Ovary (tissue), 10 donors: ENCODE data around the gene ZIC5. TPM values are rescaled to one million over a fixed set of nuclear protein-coding genes. Genes with fewer than 3 reads are reported as not detected.

Experiments used
- DNase-seq, 5 donors: peaks; one replicate each; pipeline ENCODE4 v3.0.0-alpha.2; 2019 to 2020
- H3K27ac ChIP-seq, 2 donors: fragments of 200-600 bp; one replicate each; pipeline versions ENCODE4 v1.5.1 to v1.8.0; 2019 to 2022
- H3K27me3 ChIP-seq: fragments of 200-600 bp; one replicate; pipeline ENCODE4 v1.8.0; 2022
- H3K36me3 ChIP-seq: fragments of 200-600 bp; sonication (generic); one replicate; pipeline ENCODE4 v1.5.1; 2019
- H3K4me1 ChIP-seq: one replicate; pipeline ENCODE4 v1.8.1; 2013; ENCODE audit warnings: mild to moderate bottlenecking, moderate library complexity; ENCODE audit not compliant: insufficient read depth
- H3K4me3 ChIP-seq: fragments of 200-600 bp; sonication (generic); one replicate; pipeline ENCODE4 v1.5.1; 2017
- H3K9me3 ChIP-seq, 2 donors: fragments of 200-600 bp in 1 of 2; sonication (generic) in 1 of 2; one replicate each; pipeline versions ENCODE4 v1.5.1 to v1.8.1; 2013 to 2019; ENCODE audit warnings: mild to moderate bottlenecking in 1 of 2, moderate library complexity in 1 of 2
- EP300 ChIP-seq: sonication (generic); formaldehyde crosslinking; IDR thresholded peaks from one replicate; pipeline ENCODE4 v1.6.1; 2017; ENCODE audit warnings: antibody characterized with exemption
- POLR2A ChIP-seq: fragments of 450-650 bp; IDR thresholded peaks from one replicate; pipeline ENCODE4 v1.6.1; 2017; ENCODE audit warnings: antibody characterized with exemption, mild to moderate bottlenecking, moderate library complexity
- WGBS, 3 donors: extraction: QIAGEN DNeasy Blood & Tissue Kit in 1 of 3; methylation state at CpG; one replicate each; pipeline versions ENCODE4 v1.1.5 to v1.1.7; 2013 to 2017; 5-methylcytosine and 5-hydroxymethylcytosine counted together
- intact Hi-C, 4 donors: fragments of 100-400 bp; cut with DNase I; formaldehyde crosslinking; loops; one replicate each; pipeline versions ENCODE4 v1.11.0 to v1.15.1; 2022 to 2023
- long read RNA-seq, 3 donors: library from polyadenylated mRNA in 2 of 3; unstranded in 2 of 3; transcript quantifications; one replicate each; pipeline ENCODE4 v2.0.0 and lab custom pipeline, GENCODE V29; 2021 to 2026
- polyA plus RNA-seq, 2 donors: library from polyadenylated mRNA; stranded (reverse); fragments of 200-250 nt in 1 of 2; fragments of 350-450 nt in 1 of 2; fragmentation: Illumina TruSeq in 1 of 2; extraction: RNeasy Lipid Tissue Mini Kit (QIAGEN cat#74804) in 1 of 2; gene quantifications; one replicate each; pipeline ENCODE4 v1.2.3, GENCODE V29; 2013 to 2014
- total RNA-seq, 7 donors: library from RNA; depleted of rRNA in 2 of 7; stranded (reverse); fragments of >200 nt in 2 of 7; fragmentation: NEBNext Ultra II Directional in 3 of 7; extraction: Animal tissue kit (Norgen Biotek cat#: 25700) in 3 of 7; gene quantifications; one replicate each; pipeline versions ENCODE4 v1.1.0 to v1.2.4, GENCODE V29; 2016 to 2023
- TF ChIP-seq, protein P1 (sequence below), 3 donors: fragments of 450-650 bp in 2 of 3; fragments of 200-600 bp in 1 of 3; IDR thresholded peaks; one replicate each; pipeline versions ENCODE4 v1.5.1 to v1.8.0; 2016 to 2022; ENCODE audit warnings: antibody characterized with exemption in 3 of 3, mild to moderate bottlenecking in 1 of 3
- donor health status: DM: no; HTN: no; CAD: no; lungs with moderate emphysema.
- donor health status: DM: no; HTN: no; CAD: no.
- donor health status: Bipolar disorder and iron deficiency.
- donor health status: DM: yes; HTN: yes; CAD: no.
- donor health status: DM: no; HTN: no; CAD: no.
- donor health status: DM: yes; HTN: yes; CAD: no.

ZIC5 gene
- under 1 TPM in 2 of 7 donors, not detected in 5; 0.10 to 0.11 TPM for total RNA-seq
- not detected for polyA plus RNA-seq
- long read RNA-seq, donor 1, result 0 reads
- long read RNA-seq, donor 2, result 0 reads
- long read RNA-seq, donor 3, result 0 reads

DNA sequence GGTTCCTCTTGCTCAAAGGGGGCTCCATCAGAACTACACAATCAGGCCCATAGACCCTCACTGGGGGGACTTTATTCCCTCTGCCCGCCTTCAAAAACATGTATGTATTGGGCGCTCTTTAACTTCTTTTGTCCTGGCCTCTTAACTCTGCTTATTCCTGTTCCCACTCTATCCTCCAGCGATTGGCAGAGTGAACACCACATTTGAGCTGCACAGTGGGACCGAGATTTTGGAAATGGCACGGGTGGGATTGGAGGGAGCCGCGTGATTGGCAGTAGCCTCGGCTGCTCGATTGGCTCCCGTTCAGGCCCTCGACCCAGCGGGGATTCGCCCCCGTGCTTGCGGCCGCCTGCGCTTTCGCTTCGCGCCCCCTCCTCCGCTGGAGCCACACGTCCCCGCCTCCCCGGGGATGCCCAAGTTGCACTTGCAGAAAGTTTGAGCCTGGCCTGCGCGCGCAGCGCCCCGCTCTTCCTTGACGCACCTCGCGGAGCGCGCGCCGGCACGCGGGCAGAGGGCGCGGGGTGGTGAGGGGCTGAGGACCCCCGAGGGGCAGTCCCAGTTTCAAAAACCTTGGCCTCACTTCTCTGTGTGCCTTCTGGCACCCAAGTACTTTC lies at the start of gene ZIC5:
TSS of gene ZIC5 (minus strand) at position 192 of the 614 bp plus-strand sequence. CDS start at position 28, 164 bp downstream.
- TF ChIP-seq, protein P1, sequence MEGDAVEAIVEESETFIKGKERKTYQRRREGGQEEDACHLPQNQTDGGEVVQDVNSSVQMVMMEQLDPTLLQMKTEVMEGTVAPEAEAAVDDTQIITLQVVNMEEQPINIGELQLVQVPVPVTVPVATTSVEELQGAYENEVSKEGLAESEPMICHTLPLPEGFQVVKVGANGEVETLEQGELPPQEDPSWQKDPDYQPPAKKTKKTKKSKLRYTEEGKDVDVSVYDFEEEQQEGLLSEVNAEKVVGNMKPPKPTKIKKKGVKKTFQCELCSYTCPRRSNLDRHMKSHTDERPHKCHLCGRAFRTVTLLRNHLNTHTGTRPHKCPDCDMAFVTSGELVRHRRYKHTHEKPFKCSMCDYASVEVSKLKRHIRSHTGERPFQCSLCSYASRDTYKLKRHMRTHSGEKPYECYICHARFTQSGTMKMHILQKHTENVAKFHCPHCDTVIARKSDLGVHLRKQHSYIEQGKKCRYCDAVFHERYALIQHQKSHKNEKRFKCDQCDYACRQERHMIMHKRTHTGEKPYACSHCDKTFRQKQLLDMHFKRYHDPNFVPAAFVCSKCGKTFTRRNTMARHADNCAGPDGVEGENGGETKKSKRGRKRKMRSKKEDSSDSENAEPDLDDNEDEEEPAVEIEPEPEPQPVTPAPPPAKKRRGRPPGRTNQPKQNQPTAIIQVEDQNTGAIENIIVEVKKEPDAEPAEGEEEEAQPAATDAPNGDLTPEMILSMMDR (IDR thresholded peaks at IDR 0.05), result no peak
- Histone ChIP-seq H3K36me3 (no peaks in the 10 kb centered on the region), H3K4me3 (peak within 1 kb of the TSS; percentile 9), H3K27ac (no peak within 1 kb of the TSS), H3K27me3 (peaks cover 22% of the 10 kb centered on the region), H3K4me1 (peaks cover 5% of the 10 kb centered on the region), H3K9me3 (peaks cover 0 to 8% of the 10 kb centered on the region in 2 donors)
- intact Hi-C loops, result no loop called here
- 7 to 8% (median 7%) methylated on average over 27 to 41 of the region's 41 CpGs for WGBS, 3 donors
- no peak for DNase-seq

DNA sequence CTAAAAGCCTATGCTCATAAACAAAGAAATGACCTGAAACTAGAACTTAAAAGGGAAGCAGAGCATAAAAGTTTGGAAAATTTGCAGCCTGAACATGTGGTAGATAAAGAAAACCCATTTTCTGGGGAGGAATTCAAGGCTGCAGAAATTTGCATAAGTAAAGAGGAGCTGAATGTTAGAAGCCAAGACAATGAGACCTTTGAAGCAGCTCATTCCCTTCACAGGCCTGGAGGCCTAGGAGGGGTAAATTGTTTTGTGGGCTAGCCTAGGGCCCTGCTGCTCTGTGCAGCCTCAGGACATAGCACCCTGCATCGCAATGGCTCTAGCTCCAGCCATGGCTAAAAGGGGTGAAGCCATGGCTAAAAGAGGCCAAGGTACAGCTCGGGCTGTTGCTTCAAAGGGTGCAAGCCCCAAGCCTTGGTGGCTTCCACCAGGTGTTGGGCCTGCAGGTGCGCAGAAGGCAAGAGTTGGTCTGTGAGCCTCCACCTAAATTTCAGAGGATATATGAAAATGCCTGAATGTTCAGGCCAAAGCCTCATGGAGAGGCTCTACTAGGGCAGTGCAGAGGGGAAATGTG lies 48.3 kb upstream of the ZIC5 start:
- WGBS, 3 donors, result 92 to 98% (median 96%) methylated on average over 3 of the region's 3 CpGs
- no peaks in the 10 kb centered on the region for H3K4me1 ChIP-seq
- no peak overlapping the region for H3K27ac ChIP-seq
- H3K9me3 ChIP-seq, result no peaks in the 10 kb centered on the region
- TF ChIP-seq, protein P1 (IDR thresholded peaks at IDR 0.05), result no peak
- TF ChIP-seq EP300, result no peak
- TF ChIP-seq POLR2A, result no peak
- no peak overlapping the region for H3K4me3 ChIP-seq
- no peak for DNase-seq
- H3K27me3 ChIP-seq, result no peaks in the 10 kb centered on the region
- H3K36me3 ChIP-seq, result no peaks in the 10 kb centered on the region
- intact Hi-C loops, result no loop called here

DNA sequence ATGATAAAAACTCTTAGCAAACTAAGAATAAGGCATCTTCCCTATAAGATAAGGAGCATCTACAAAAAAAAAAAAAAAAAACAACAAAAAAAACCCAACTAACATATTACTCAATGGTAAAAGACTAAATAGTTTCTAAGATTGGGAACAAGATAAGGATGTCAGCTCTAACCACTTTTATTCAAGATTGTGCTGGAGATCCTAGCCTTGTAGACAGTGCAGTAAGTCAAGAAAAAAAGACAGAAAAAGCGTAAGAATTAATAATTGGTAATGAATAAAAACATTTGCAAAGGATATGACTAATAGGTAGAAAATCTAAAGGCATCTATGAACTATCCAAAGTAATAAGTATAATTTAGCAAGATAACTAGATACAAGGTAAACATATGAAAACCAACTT lies 43.1 kb upstream of the ZIC5 start:
- Histone ChIP-seq H3K4me1 (no peaks in the 10 kb centered on the region), H3K27me3 (no peaks in the 10 kb centered on the region), H3K9me3 (no peaks in the 10 kb centered on the region), H3K27ac (no peak overlapping the region), H3K36me3 (no peaks in the 10 kb centered on the region), H3K4me3 (no peak overlapping the region)
- no peak for DNase-seq
- intact Hi-C loops, result no loop called here
- 84 to 95% (median 87%) methylated on average over 1 of the region's 1 CpG for WGBS, 3 donors
- no peak for TF ChIP-seq EP300
- no peak for TF ChIP-seq POLR2A
- TF ChIP-seq, protein P1 (IDR thresholded peaks at IDR 0.05), result no peak

DNA sequence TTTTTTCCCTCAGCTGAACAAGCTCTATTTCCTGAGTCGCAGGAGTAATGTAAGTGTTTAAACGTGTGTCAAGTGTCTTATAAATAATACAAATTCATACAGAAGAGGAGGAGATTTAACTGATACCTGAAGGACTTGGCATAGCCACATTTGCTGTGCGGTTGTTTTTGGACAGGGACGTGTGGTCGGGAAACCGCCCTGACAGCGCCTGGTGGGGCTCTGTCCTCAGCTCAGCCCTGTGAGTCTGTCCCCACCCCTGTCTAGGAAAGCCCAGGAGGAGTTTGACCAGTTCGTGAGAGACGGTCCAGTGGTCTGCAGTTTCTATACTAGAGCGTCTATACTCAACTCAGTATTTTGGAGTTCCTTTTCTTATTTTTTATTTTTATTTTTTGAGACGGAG lies 26.7 kb upstream of the ZIC5 start:
- Histone ChIP-seq H3K4me1 (no peaks in the 10 kb centered on the region), H3K4me3 (no peak overlapping the region), H3K9me3 (no peaks in the 10 kb centered on the region), H3K36me3 (no peaks in the 10 kb centered on the region), H3K27ac (no peak overlapping the region), H3K27me3 (peaks cover 6% of the 10 kb centered on the region)
- no peak for TF ChIP-seq POLR2A
- TF ChIP-seq, protein P1 (IDR thresholded peaks at IDR 0.05), result no peak
- TF ChIP-seq EP300, result no peak
- WGBS, 3 donors, result 93 to 94% (median 93%) methylated on average over 11 of the region's 11 CpGs
- no peak for DNase-seq
- intact Hi-C loops, result no loop called here
